ENCODE results near the gene LAMC1.

Gene LAMC1

DNA sequence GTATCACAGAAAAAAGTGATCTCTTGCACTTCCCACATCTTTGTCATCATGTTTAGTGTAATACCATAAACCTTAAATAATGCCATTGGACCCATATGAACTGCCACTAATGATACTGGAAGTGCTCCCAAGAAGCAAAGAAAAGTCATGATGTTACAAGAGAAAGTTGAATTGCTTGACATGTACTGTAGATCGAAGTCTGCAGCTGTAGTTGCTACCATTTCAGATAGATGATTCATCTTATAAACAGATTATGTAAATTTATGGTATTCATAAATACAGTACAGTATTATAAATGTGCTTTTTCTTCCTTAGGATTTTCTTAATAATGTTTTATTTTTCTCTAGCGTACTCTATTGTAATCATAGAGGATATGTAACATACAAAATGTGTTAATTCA, 132.7 kb downstream of the LAMC1 start:
- no peaks in the 10 kb centered on the region for H3K9me3 ChIP-seq (ENCODE audit: insufficient read depth, low read depth, low read length)
- H3K27me3 ChIP-seq (ENCODE audit: insufficient read depth, low read length): no peaks in the 10 kb centered on the region
- no peak overlapping the region for H3K9ac ChIP-seq (ENCODE audit: low read depth, low read length)
- 100% methylated on average over 1 of the region's 2 CpGs for WGBS
- no peaks in the 10 kb centered on the region for H3K4me1 ChIP-seq (ENCODE audit: insufficient read depth, low read length)
- H3K36me3 ChIP-seq (ENCODE audit: insufficient read depth, low read length): no peaks in the 10 kb centered on the region
- no peak overlapping the region for H3K27ac ChIP-seq (ENCODE audit: low read depth, low read length)
- no peak overlapping the region for H3K4me3 ChIP-seq (ENCODE audit: low read length)

DNA sequence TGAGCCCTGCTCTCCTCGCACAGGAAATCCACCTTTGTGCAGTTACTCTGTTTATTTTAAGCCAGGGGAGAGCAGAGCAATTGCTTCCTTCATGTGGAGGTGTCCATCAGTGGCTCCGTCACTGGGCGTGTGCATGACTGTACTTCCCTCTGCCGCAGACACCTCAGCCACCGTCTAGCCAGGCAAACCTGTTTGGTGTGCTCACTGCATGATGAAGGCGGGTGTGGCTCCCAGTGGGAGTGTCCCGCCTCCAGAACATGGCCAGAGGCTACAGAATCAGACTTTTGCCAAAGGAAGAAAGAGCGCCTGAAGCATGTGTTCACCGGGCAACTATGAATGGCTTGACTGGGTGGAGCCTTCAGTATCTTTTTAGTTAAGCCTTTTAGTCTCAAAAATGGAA, 136.7 kb downstream of the LAMC1 start:
- Histone ChIP-seq H3K36me3 (ENCODE audit: insufficient read depth, low read length) (no peaks in the 10 kb centered on the region), H3K4me1 (ENCODE audit: insufficient read depth, low read length) (peaks cover 12% of the 10 kb centered on the region), H3K9me3 (ENCODE audit: insufficient read depth, low read depth, low read length) (no peaks in the 10 kb centered on the region), H3K27ac (ENCODE audit: low read depth, low read length) (no peak overlapping the region), H3K4me3 (ENCODE audit: low read length) (no peak overlapping the region), H3K9ac (ENCODE audit: low read depth, low read length) (no peak overlapping the region), H3K27me3 (ENCODE audit: insufficient read depth, low read length) (no peaks in the 10 kb centered on the region)
- 93% methylated on average over 9 of the region's 9 CpGs for WGBS

DNA sequence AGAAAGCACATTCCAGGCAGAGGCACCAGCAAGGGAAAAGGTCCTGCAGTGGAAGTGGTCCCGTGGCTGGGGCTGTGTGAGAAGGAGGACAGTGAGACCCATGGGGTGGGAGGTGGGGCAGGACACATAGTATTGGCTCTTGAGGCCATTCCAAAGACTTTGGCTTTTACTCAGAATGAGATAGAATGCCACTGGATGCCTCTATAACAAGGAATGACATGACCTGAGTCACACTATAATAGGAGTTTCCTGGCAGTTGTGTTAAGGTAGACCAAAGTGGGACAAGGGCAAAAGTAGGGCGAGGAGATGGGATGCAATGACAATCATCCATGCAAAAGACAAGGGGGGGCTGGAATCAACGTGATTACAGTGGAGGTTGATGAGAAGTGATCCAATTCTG, 138.2 kb downstream of the LAMC1 start:
- peaks cover 21% of the 10 kb centered on the region for H3K4me1 ChIP-seq (ENCODE audit: insufficient read depth, low read length)

DNA sequence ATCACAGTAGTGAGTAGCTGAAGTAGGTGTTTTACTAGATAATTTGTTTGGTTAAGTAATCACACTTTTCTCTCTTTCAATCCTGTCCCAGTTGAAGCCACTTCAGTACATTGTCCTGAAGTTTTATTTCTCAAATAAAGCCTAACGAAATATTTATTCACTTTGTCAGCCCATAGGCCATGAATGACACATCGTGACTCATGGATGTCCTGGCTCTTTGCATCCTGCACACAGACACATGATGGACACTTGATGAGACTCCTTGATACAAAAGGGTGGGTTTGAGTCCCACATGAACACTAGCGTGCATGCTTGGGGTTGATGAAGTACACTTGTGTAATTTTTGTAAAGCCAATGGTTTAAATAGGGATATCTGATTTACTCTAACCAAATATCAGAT, 140.1 kb downstream of the LAMC1 start:
- H3K9ac ChIP-seq (ENCODE audit: low read depth, low read length): no peak overlapping the region
- H3K4me3 ChIP-seq (ENCODE audit: low read length): no peak overlapping the region
- H3K4me1 ChIP-seq (ENCODE audit: insufficient read depth, low read length): peaks cover 25% of the 10 kb centered on the region
- H3K9me3 ChIP-seq (ENCODE audit: insufficient read depth, low read depth, low read length): no peaks in the 10 kb centered on the region
- no peaks in the 10 kb centered on the region for H3K36me3 ChIP-seq (ENCODE audit: insufficient read depth, low read length)
- H3K27ac ChIP-seq (ENCODE audit: low read depth, low read length): no peak overlapping the region
- H3K27me3 ChIP-seq (ENCODE audit: insufficient read depth, low read length): no peaks in the 10 kb centered on the region
- 91% methylated on average over 3 of the region's 3 CpGs for WGBS

More for the DNA sequence above, 138.2 kb downstream of the LAMC1 start:
- H3K9me3 ChIP-seq (ENCODE audit: insufficient read depth, low read depth, low read length): no peaks in the 10 kb centered on the region
- WGBS: 86% methylated on average over 3 of the region's 3 CpGs
- no peaks in the 10 kb centered on the region for H3K27me3 ChIP-seq (ENCODE audit: insufficient read depth, low read length)
- no peak overlapping the region for H3K27ac ChIP-seq (ENCODE audit: low read depth, low read length)
- no peak overlapping the region for H3K4me3 ChIP-seq (ENCODE audit: low read length)
- no peaks in the 10 kb centered on the region for H3K36me3 ChIP-seq (ENCODE audit: insufficient read depth, low read length)
- H3K9ac ChIP-seq (ENCODE audit: low read depth, low read length): no peak overlapping the region

DNA sequence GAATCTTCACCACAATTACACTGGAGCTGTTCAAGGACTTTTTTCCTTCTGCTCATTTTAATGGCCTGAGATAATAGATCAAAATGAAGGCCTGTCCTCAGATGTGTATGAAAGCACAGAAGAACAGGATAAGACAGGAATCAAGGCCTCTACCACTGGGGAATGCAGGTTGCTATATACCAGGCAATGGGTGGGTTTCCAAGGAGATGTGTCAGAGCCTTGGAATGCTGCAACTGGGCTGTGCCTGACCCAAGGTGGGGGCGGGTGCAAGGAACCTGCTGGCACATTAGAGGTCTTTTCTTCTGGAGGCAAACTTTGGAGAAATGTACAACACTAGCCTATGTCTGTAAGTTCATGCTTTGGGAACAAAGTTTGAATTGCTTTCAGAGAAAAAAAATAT, 141.1 kb downstream of the LAMC1 start:
- 32% methylated on average over 1 of the region's 1 CpG for WGBS
- H3K27ac ChIP-seq (ENCODE audit: low read depth, low read length): peak overlapping the region; percentile 50; the same call in 1 of the 2 replicates
- no peak overlapping the region for H3K4me3 ChIP-seq (ENCODE audit: low read length)
- H3K27me3 ChIP-seq (ENCODE audit: insufficient read depth, low read length): no peaks in the 10 kb centered on the region
- no peaks in the 10 kb centered on the region for H3K9me3 ChIP-seq (ENCODE audit: insufficient read depth, low read depth, low read length)
- H3K9ac ChIP-seq (ENCODE audit: low read depth, low read length): peak overlapping the region; percentile 16; the same call in 1 of the 2 replicates
- H3K36me3 ChIP-seq (ENCODE audit: insufficient read depth, low read length): no peaks in the 10 kb centered on the region
- H3K4me1 ChIP-seq (ENCODE audit: insufficient read depth, low read length): peaks cover 25% of the 10 kb centered on the region

DNA sequence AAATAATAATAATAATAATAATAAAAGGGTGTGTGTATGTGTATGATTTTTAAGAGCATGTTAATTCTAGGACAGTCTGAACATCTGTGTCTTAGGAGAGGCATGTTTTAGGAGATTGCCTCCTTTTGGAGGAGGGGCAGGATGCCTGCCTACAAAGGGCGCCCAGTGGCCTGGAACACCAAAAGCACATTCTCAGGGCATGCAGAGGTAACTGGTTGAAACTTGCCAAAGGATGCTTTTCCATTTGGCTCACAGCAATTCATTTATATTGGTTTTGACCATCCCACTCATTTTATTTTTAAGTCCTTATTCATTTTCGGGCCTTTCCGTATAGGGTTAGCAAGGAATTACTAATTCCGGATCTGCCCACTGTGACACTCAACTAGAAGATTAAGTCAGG, 141.7 kb downstream of the LAMC1 start:
- Histone ChIP-seq H3K36me3 (ENCODE audit: insufficient read depth, low read length) (no peaks in the 10 kb centered on the region), H3K9me3 (ENCODE audit: insufficient read depth, low read depth, low read length) (no peaks in the 10 kb centered on the region), H3K27me3 (ENCODE audit: insufficient read depth, low read length) (no peaks in the 10 kb centered on the region), H3K4me3 (ENCODE audit: low read length) (no peak overlapping the region), H3K9ac (ENCODE audit: low read depth, low read length) (no peak overlapping the region; the same call in 1 of the 2 replicates), H3K27ac (ENCODE audit: low read depth, low read length) (no peak overlapping the region; the same call in 1 of the 2 replicates), H3K4me1 (ENCODE audit: insufficient read depth, low read length) (peaks cover 25% of the 10 kb centered on the region)
- 96% methylated on average over 4 of the region's 4 CpGs for WGBS

DNA sequence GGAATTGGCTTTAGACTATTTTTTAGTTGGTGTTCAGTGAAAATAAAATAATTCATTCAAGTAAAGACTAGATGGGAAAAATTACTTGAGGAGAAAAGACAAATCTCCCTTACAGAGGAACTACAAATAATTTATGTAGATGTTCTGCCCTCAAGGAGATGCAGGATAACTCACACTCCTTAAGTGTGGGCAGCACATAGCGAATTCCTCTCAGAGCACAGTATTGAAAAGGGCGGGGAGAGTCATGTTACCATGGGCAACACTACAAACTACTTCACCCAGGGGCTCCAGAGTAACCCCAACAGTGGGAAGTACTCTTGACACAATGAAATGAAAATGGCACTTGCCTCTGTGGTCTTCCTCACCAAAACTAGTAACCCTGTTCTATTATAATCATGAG, 142.2 kb downstream of the LAMC1 start:
- Histone ChIP-seq H3K4me1 (ENCODE audit: insufficient read depth, low read length) (peaks cover 25% of the 10 kb centered on the region), H3K27ac (ENCODE audit: low read depth, low read length) (no peak overlapping the region; the same call in 1 of the 2 replicates), H3K4me3 (ENCODE audit: low read length) (no peak overlapping the region), H3K36me3 (ENCODE audit: insufficient read depth, low read length) (no peaks in the 10 kb centered on the region), H3K27me3 (ENCODE audit: insufficient read depth, low read length) (no peaks in the 10 kb centered on the region), H3K9ac (ENCODE audit: low read depth, low read length) (no peak overlapping the region; the same call in 1 of the 2 replicates), H3K9me3 (ENCODE audit: insufficient read depth, low read depth, low read length) (no peaks in the 10 kb centered on the region)
- WGBS: 84% methylated on average over 2 of the region's 2 CpGs

DNA sequence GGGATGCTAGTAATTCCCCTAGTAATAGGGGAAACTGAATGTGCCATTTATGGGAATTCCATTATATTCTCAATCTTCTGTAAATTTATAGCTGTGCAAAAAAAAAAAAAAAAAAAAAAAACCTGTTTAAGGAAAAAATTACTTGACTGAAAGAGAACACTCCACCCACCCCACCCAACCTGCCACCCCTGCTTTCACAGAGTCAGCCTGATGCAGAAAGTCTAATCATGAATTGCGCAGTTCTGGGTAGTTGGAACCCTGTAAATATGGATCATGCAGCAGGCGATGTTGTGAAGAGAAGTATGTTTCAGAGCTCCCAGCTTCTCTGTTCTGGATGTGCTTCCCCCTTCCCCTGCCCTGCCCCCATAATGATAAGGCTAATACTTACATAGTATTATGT, 143.2 kb downstream of the LAMC1 start:
- no peak overlapping the region for H3K27ac ChIP-seq (ENCODE audit: low read depth, low read length)
- H3K9me3 ChIP-seq (ENCODE audit: insufficient read depth, low read depth, low read length): no peaks in the 10 kb centered on the region
- peaks cover 25% of the 10 kb centered on the region for H3K4me1 ChIP-seq (ENCODE audit: insufficient read depth, low read length)
- no peak overlapping the region for H3K4me3 ChIP-seq (ENCODE audit: low read length)
- H3K27me3 ChIP-seq (ENCODE audit: insufficient read depth, low read length): no peaks in the 10 kb centered on the region
- H3K9ac ChIP-seq (ENCODE audit: low read depth, low read length): no peak overlapping the region
- WGBS: 94% methylated on average over 2 of the region's 2 CpGs
- no peaks in the 10 kb centered on the region for H3K36me3 ChIP-seq (ENCODE audit: insufficient read depth, low read length)

DNA sequence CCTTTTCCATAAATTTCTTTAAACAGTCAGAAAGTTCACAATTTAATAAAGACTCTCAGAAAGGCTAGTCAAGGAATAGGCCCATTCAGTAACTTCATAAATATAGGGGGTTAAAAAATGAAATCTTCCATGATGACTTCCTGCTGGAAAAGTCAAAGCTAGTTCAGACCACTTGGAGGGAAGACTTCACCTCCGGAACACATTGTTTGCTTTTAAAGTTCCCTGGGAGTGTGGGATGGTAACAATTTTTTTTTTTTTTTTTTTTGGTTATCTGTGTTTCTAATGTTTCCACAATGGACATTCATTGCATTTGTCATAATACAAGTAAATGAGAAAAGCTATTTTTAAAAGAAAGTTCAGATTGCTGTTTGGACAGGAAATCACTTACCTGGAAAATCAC, 144.5 kb downstream of the LAMC1 start:
- Histone ChIP-seq H3K27me3 (ENCODE audit: insufficient read depth, low read length) (no peaks in the 10 kb centered on the region), H3K9me3 (ENCODE audit: insufficient read depth, low read depth, low read length) (no peaks in the 10 kb centered on the region)
- WGBS: 88% methylated on average over 1 of the region's 1 CpG

DNA sequence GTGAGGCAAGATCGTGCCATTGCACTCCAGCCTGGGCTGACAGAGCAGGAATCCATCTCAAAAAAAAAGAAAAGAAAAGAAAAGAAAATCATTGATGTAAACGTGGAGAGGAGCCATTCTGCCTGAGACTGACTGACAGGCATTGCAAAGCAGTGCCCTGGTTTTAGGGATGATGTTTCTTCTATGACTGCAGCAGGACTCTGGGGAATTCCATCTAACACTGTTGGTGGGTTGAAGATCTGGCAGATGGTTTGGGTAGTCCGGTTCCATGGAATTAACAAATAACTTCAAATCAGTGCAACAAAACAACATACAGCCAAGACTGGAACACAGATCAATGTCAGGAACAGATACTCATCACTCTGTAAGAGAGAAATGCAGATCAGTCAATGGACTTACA, 145.1 kb downstream of the LAMC1 start:
- Histone ChIP-seq H3K27me3 (ENCODE audit: insufficient read depth, low read length) (no peaks in the 10 kb centered on the region), H3K36me3 (ENCODE audit: insufficient read depth, low read length) (no peaks in the 10 kb centered on the region), H3K27ac (ENCODE audit: low read depth, low read length) (no peak overlapping the region), H3K4me1 (ENCODE audit: insufficient read depth, low read length) (peaks cover 25% of the 10 kb centered on the region), H3K9me3 (ENCODE audit: insufficient read depth, low read depth, low read length) (no peaks in the 10 kb centered on the region), H3K4me3 (ENCODE audit: low read length) (no peak overlapping the region), H3K9ac (ENCODE audit: low read depth, low read length) (no peak overlapping the region)
- WGBS: 76% methylated on average over 2 of the region's 3 CpGs

More for the DNA sequence above, 144.5 kb downstream of the LAMC1 start:
- Histone ChIP-seq H3K4me1 (ENCODE audit: insufficient read depth, low read length) (peaks cover 25% of the 10 kb centered on the region), H3K9ac (ENCODE audit: low read depth, low read length) (no peak overlapping the region), H3K4me3 (ENCODE audit: low read length) (no peak overlapping the region), H3K36me3 (ENCODE audit: insufficient read depth, low read length) (no peaks in the 10 kb centered on the region), H3K27ac (ENCODE audit: low read depth, low read length) (no peak overlapping the region)

DNA sequence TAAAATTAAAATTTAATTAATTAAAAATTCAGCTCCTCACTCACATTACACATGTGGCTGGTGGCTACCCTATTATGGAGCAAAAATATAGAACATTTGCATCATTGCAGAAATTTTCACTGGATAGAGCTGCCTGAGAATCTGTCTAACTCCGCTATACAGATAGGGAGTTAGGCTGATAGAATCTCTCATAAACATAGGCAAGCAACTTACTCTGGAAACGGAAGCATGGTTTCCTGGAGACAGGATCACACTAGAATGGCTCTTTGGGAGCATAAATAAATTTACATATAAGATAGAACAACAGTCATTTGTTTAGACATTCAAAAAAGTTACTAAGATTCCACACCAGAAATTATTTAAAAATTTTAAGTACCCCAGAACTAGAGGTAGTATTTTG, 150.6 kb downstream of the LAMC1 start:
- Histone ChIP-seq H3K27me3 (ENCODE audit: insufficient read depth, low read length) (no peaks in the 10 kb centered on the region), H3K27ac (ENCODE audit: low read depth, low read length) (no peak overlapping the region), H3K4me1 (ENCODE audit: insufficient read depth, low read length) (no peaks in the 10 kb centered on the region), H3K9me3 (ENCODE audit: insufficient read depth, low read depth, low read length) (no peaks in the 10 kb centered on the region), H3K4me3 (ENCODE audit: low read length) (no peak overlapping the region), H3K36me3 (ENCODE audit: insufficient read depth, low read length) (no peaks in the 10 kb centered on the region), H3K9ac (ENCODE audit: low read depth, low read length) (no peak overlapping the region)
- WGBS: 95% methylated on average over 2 of the region's 2 CpGs

DNA sequence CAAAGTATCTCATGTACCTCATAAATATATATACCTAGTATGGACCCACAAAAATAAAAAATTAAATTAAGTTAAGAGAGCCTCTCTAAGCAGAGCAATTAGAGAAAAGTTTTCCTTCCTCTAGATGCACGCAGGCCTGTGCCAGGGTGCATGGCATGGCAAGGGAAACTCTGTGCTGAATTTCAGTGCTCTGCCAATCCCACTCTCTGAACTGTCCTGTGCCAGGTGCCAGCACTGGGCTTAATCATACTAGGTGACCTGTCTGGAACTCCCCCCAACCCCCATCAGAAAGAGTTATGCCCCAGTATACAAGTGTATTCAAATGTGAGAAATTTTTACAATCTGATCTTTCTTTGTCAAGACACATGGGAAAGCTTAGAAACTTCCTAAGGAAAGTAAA, 152.4 kb downstream of the LAMC1 start:
- Histone ChIP-seq H3K36me3 (ENCODE audit: insufficient read depth, low read length) (no peaks in the 10 kb centered on the region), H3K4me1 (ENCODE audit: insufficient read depth, low read length) (peaks cover 6% of the 10 kb centered on the region; the same call in 1 of the 2 replicates), H3K27ac (ENCODE audit: low read depth, low read length) (no peak overlapping the region), H3K9me3 (ENCODE audit: insufficient read depth, low read depth, low read length) (no peaks in the 10 kb centered on the region), H3K9ac (ENCODE audit: low read depth, low read length) (no peak overlapping the region), H3K27me3 (ENCODE audit: insufficient read depth, low read length) (no peaks in the 10 kb centered on the region), H3K4me3 (ENCODE audit: low read length) (no peak overlapping the region)
- 88% methylated on average over 1 of the region's 1 CpG for WGBS

Measured in HUES64 (cell line).